GM12878 (cell line): ENCODE measurements around the gene CRELD2. TPM values are rescaled to one million over a fixed set of nuclear protein-coding genes. Genes with fewer than 3 reads are reported as not detected.

ENCODE experiments used
- ATAC-seq: fragments of 200-7000 bp; cut with Tn5 transposase; 3 replicates; pipeline ENCODE4 v1.9.1; 2020; ENCODE audit warnings: mild to moderate bottlenecking, moderate library complexity
- BruUV-seq: library from RNA; stranded (reverse); fragments of 400-500 nt; replicated peaks from 2 replicates; lab custom pipeline; 2021; lab: Mats Ljungman, UMichigan
- CTCF ChIA-PET: fragments of 300-600 bp; sonication (Branson Sonifier 250); formaldehyde crosslinking; extraction: SDS; loops from one replicate; lab custom pipeline; 2021; ENCODE audit warnings: inconsistent platforms; lab: Yijun Ruan, JAX
- POLR2A ChIA-PET: fragments of 350-600 bp; formaldehyde crosslinking; extraction: SDS; loops from one replicate; lab custom pipeline; 2021; ENCODE audit warnings: inconsistent platforms; lab: Charles Lee
- RAD21 ChIA-PET: fragments of 300-600 bp; sonication (Branson Sonifier 250); formaldehyde crosslinking; loops from one replicate; lab custom pipeline; 2023; ENCODE audit warnings: antibody characterized with exemption; ENCODE audit not compliant: unreplicated experiment; lab: Charles Lee
- SMC1A ChIA-PET: fragments of 300-600 bp; sonication (Branson Sonifier 250); formaldehyde crosslinking; loops from one replicate; lab custom pipeline; 2023; ENCODE audit not compliant: unreplicated experiment, uncharacterized antibody; lab: Charles Lee
- DNase-seq: peaks from one replicate; pipeline ENCODE4 v3.0.0-alpha.2; 2011; ENCODE audit warnings: low read depth, low spot score
- FAIRE-seq: peaks from 3 replicates; lab custom pipeline; 2011; peaks lifted over from hg19 to GRCh38; lab: Jason Lieb, UNC
- H2AFZ ChIP-seq: 2 replicates; pipeline ENCODE4 v1.6.0; 2011; ENCODE audit warnings: low read depth, low read length, control low read depth; ENCODE audit not compliant: control insufficient read depth
- H3K27ac ChIP-seq: 2 replicates; pipeline ENCODE4 v1.5.1; 2011; ENCODE audit warnings: control low read depth; ENCODE audit not compliant: control insufficient read depth, insufficient read depth
- H3K27me3 ChIP-seq, 2 experiments: replicated peaks in 1 of 2; 2 replicates each; pipeline versions ENCODE4 v1.6.0 to v1.6.1; 2011; ENCODE audit warnings: low read length in 1 of 2; ENCODE audit not compliant: control insufficient read depth in 2 of 2, insufficient read depth in 2 of 2
- H3K36me3 ChIP-seq, 2 experiments: 2 replicates each; pipeline ENCODE4 v1.5.1; 2011; ENCODE audit warnings: low read length in 1 of 2; ENCODE audit not compliant: control insufficient read depth in 2 of 2, insufficient read depth in 2 of 2
- H3K4me1 ChIP-seq: 2 replicates; pipeline ENCODE4 v1.6.1; 2011; ENCODE audit warnings: mild to moderate bottlenecking, low read length, moderate library complexity, mixed read lengths; ENCODE audit not compliant: control insufficient read depth, insufficient read depth
- H3K4me2 ChIP-seq: 2 replicates; pipeline ENCODE4 v1.6.0; 2011; ENCODE audit warnings: control low read depth; ENCODE audit not compliant: control insufficient read depth, insufficient read depth
- H3K4me3 ChIP-seq: fragments of 200-600 bp; sonication (generic); 2 replicates; pipeline ENCODE4 v1.5.1; 2016
- H3K79me2 ChIP-seq: 2 replicates; pipeline ENCODE4 v1.6.0; 2011; ENCODE audit warnings: low read length; ENCODE audit not compliant: control insufficient read depth, insufficient read depth
- H3K9ac ChIP-seq: 2 replicates; pipeline ENCODE4 v1.8.0; 2011; ENCODE audit warnings: low read length, control low read depth, mixed read lengths; ENCODE audit not compliant: control insufficient read depth, insufficient read depth
- H3K9me3 ChIP-seq: replicated peaks from 3 replicates; pipeline ENCODE4 v1.5.1; 2011; ENCODE audit warnings: mild to moderate bottlenecking, low read length; ENCODE audit not compliant: control insufficient read depth, insufficient read depth
- H4K20me1 ChIP-seq: 2 replicates; pipeline ENCODE4 v1.6.0; 2011; ENCODE audit not compliant: control insufficient read depth, insufficient read depth
- BCL11A ChIP-seq: IDR thresholded peaks from 2 replicates; pipeline ENCODE4 v1.6.1; 2011; ENCODE audit warnings: low read depth, low read length
- CBFB ChIP-seq: IDR thresholded peaks from 2 replicates; pipeline ENCODE4 v1.6.1; 2016; ENCODE audit warnings: antibody characterized with exemption, low read depth
- CHD1 ChIP-seq: IDR thresholded peaks from 2 replicates; pipeline ENCODE4 v1.6.1; 2012; ENCODE audit warnings: low read depth, low read length, improper control_type of control experiment
- EGR1 ChIP-seq, 2 experiments: IDR thresholded peaks; 1 replicate in 1 of 2; 2 replicates in 1 of 2; pipeline ENCODE4 v1.6.1; 2011 to 2012; ENCODE audit warnings: low read depth in 2 of 2, low read length in 2 of 2, borderline replicate concordance in 1 of 2, mild to moderate bottlenecking in 1 of 2, moderate library complexity in 1 of 2
- ETV6 ChIP-seq, 2 experiments: fragments of 450-650 bp in 1 of 2; IDR thresholded peaks in 1 of 2; conservative IDR thresholded peaks in 1 of 2; 2 replicates each; pipeline ENCODE4 v1.6.1; 2014; ENCODE audit warnings: antibody characterized with exemption in 1 of 2, borderline replicate concordance in 1 of 2, low read depth in 1 of 2, mild to moderate bottlenecking in 1 of 2, moderate library complexity in 1 of 2
- IKZF2 ChIP-seq, 2 experiments: fragments of 450-650 bp; IDR thresholded peaks; 2 replicates each; pipeline ENCODE4 v1.6.1; 2017; ENCODE audit warnings: mild to moderate bottlenecking in 2 of 2, moderate library complexity in 2 of 2
- KLF5 ChIP-seq: fragments of 450-650 bp; IDR thresholded peaks from 2 replicates; pipeline ENCODE4 v1.6.1; 2014; ENCODE audit warnings: mild to moderate bottlenecking; ENCODE audit not compliant: partially characterized antibody
- MYC ChIP-seq: IDR thresholded peaks from 2 replicates; pipeline ENCODE4 v1.6.1; 2011; ENCODE audit warnings: mild to moderate bottlenecking, low read length, moderate library complexity, inconsistent platforms; ENCODE audit not compliant: insufficient read depth, insufficient replicate concordance, insufficient read length, severe bottlenecking
- NBN ChIP-seq: fragments of 450-650 bp; IDR thresholded peaks from 2 replicates; pipeline ENCODE4 v1.6.1; 2016
- NFXL1 ChIP-seq: fragments of 450-650 bp; IDR thresholded peaks from 2 replicates; pipeline ENCODE4 v1.6.1; 2017; ENCODE audit warnings: antibody characterized with exemption, mild to moderate bottlenecking, borderline replicate concordance
- NFYA ChIP-seq: IDR thresholded peaks from 2 replicates; pipeline ENCODE4 v1.6.1; 2011; ENCODE audit warnings: low read depth, mild to moderate bottlenecking, low read length, improper control_type of control experiment, borderline replicate concordance
- POU2F2 ChIP-seq: IDR thresholded peaks from 3 replicates; pipeline ENCODE4 v1.6.1; 2011; ENCODE audit warnings: low read depth, mild to moderate bottlenecking, low read length, borderline replicate concordance
- RAD21 ChIP-seq: IDR thresholded peaks from 2 replicates; pipeline ENCODE4 v1.6.1; 2011; ENCODE audit warnings: mild to moderate bottlenecking, low read depth, low read length, moderate library complexity; ENCODE audit not compliant: insufficient read depth
- SIN3A ChIP-seq: IDR thresholded peaks from 2 replicates; pipeline ENCODE4 v1.6.1; 2012; ENCODE audit warnings: low read depth, low read length, improper control_type of control experiment
- ZNF207 ChIP-seq: fragments of 450-650 bp; IDR thresholded peaks from 2 replicates; pipeline ENCODE4 v1.6.1; 2014; ENCODE audit warnings: antibody characterized with exemption, mild to moderate bottlenecking, borderline replicate concordance
- WGBS: methylation state at CpG from one replicate; pipeline ENCODE4 v1.1.6; 2016; ENCODE audit warnings: low lambda C conversion rate; ENCODE audit not compliant: insufficient replicate concordance, insufficient coverage; ENCODE audit errors: missing lambda C conversion rate; 5-methylcytosine and 5-hydroxymethylcytosine counted together
- in situ Hi-C: fragments of 300-500 bp; cut with MboI; formaldehyde crosslinking; loops from 9 replicates; pipeline ENCODE4 v1.14.3; 2018; ENCODE audit warnings: mixed read lengths
- intact Hi-C: fragments of 100-400 bp; cut with micrococcal nuclease; formaldehyde crosslinking; loops from one replicate; pipeline ENCODE4 v1.14.2; 2022; ENCODE audit not compliant: unreplicated experiment
- polyA plus RNA-seq, 11 experiments: library from polyadenylated mRNA; depleted of rRNA in 4 of 11; unstranded in 6 of 11; stranded (reverse) in 5 of 11; fragments of >200 nt; fragmentation: Nextera tagmentation in 4 of 11; fragmentation: Illumina TruSeq in 1 of 11; extraction: Ambion mirVana in 4 of 11; extraction: Trizol in 1 of 11; gene quantifications; 1 replicate in 1 of 11; 2 replicates in 10 of 11; pipeline versions ENCODE4 v1.2.1 to v1.2.3, GENCODE V29; 2011 to 2016; ENCODE audit warnings: inconsistent platforms in 2 of 11, missing spikeins in 2 of 11, low read depth in 1 of 11
- total RNA-seq, 4 experiments: library from RNA; depleted of rRNA in 3 of 4; stranded (reverse); fragments of >200 nt in 3 of 4; fragmentation: Illumina TruSeq in 1 of 4; extraction: Trizol in 1 of 4; gene quantifications; 2 replicates each; pipeline versions ENCODE4 v1.2.1 to v1.2.3, GENCODE V29; 2013 to 2021
- TF ChIP-seq, protein P1 (sequence below): fragments of 450-650 bp; IDR thresholded peaks from 2 replicates; pipeline ENCODE4 v1.6.1; 2016; ENCODE audit warnings: mild to moderate bottlenecking

The CRELD2 gene
- total and polyA plus RNA-seq, 10 of the 15 experiments (the other 5 are each of a cell fraction or from before 2014, with no cell fraction given): 9.4 to 111 (median 25.9) TPM

DNA sequence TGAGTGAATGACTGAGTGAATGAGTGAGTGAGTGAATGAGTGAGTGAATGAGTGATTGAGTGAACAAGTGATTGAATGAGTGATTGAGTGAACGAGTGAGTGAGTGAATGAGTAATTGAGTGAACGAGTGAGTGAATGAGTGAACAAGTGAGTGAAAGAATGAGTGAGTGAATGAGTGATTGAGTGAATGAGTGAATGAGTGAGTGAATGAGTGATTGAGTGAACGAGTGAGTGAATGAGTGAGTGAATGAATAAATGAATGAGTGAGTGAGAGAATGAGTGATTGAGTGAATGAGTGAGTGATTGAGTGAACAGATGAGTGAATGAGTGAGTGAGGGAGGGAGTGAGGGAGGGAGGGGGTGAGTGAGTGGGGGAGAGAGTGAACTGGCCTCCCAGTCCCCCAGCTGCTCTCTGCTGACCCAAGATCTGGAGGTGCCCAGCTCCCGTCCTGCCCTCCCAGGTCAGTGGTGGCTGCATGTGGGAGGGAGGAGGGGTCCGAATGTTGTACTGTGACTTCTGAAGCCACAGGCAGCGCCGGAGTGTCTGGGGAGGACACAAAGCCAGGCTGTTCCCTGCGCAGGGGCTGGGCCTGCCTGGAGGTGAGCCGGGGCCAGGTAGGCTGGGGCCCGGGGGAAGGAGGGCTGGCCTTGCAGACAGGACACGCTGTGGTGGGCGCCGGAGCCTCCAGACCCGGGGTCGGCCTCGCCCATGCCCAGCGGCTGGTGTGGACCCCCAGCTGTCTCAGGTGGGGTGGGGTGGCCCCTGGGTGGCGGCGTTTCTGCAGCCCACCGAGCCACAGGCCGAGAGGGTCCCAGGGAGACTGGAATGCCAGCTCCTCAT is 24.4 kb downstream of the CRELD2 start (continued):
- no peak for TF ChIP-seq NFXL1
- no peak for TF ChIP-seq IKZF2 (IDR thresholded peaks at IDR 0.05)
- TF ChIP-seq SIN3A: no peak
- TF ChIP-seq CHD1: no peak
- peak; percentile 38; the same call in 1 of the 2 replicates for TF ChIP-seq NBN
- TF ChIP-seq RAD21: no peak
- no peak for TF ChIP-seq NFYA
- TF ChIP-seq CBFB: no peak
- TF ChIP-seq BCL11A: no peak
- TF ChIP-seq MYC: no peak
- no peak for TF ChIP-seq ETV6 (conservative IDR thresholded peaks at IDR 0.05 in 1 of 2, IDR thresholded peaks at IDR 0.05 in 1 of 2; ENCODE audit: borderline replicate concordance in 1 of 2, low read depth in 1 of 2)
- no peak for TF ChIP-seq POU2F2

DNA sequence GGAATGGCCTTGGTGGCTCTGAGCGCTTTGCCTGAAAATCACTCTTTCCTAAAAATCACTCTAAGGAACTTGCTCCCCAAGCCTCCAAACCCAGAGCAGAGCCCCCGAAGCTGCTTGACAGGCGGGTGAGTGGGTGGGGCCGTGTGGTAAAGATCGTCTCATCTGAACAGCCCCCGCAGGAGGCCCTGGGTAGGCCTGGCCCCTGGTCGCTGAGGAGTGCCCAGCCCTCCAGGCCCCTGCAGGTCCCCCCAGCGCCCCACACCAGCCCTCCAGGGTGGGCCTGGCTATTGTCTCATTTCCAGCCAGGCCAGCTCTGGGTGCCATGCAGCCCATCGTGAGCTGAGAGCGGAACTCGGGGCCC is 25.0 kb downstream of the CRELD2 start:
- in situ Hi-C loops: no loop called here
- ATAC-seq (peak; percentile 52), DNase-seq (no peak), FAIRE-seq (no peak)
- WGBS: 18% methylated on average over 11 of the region's 11 CpGs
- RAD21 ChIA-PET: no interaction called here
- peak overlapping the region; percentile 88 for H3K9ac ChIP-seq
- peaks cover 4% of the 10 kb centered on the region; the same call in 1 of the 2 replicates for H3K4me1 ChIP-seq
- H4K20me1 ChIP-seq: no peaks in the 10 kb centered on the region
- intact Hi-C loops: no loop called here
- H3K27ac ChIP-seq: peak overlapping the region; percentile 87
- no peak for TF ChIP-seq ZNF207
- TF ChIP-seq, protein P1, sequence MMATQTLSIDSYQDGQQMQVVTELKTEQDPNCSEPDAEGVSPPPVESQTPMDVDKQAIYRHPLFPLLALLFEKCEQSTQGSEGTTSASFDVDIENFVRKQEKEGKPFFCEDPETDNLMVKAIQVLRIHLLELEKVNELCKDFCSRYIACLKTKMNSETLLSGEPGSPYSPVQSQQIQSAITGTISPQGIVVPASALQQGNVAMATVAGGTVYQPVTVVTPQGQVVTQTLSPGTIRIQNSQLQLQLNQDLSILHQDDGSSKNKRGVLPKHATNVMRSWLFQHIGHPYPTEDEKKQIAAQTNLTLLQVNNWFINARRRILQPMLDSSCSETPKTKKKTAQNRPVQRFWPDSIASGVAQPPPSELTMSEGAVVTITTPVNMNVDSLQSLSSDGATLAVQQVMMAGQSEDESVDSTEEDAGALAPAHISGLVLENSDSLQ: peak; percentile 39; the same call in 1 of the 2 replicates
- TF ChIP-seq KLF5: no peak
- TF ChIP-seq EGR1 (IDR thresholded peaks at IDR 0.05; ENCODE audit: borderline replicate concordance in 1 of 2, low read depth in 2 of 2, low read length in 2 of 2): peak in 1 of 2 experiments; percentile 56; a peak in 2 of 3 replicates
- peaks cover 16% of the 10 kb centered on the region for H3K79me2 ChIP-seq
- H3K4me2 ChIP-seq: peak overlapping the region; percentile 58
- POLR2A ChIA-PET: interaction anchor here (1.2 to 1.5 kb wide), 2 partner anchors 10 to 19 kb away, joined by 3 to 4 read pairs; no protein-coding TSS in a partner anchor
- H3K36me3 ChIP-seq: no peaks in the 10 kb centered on the region
- SMC1A ChIA-PET: no interaction called here
- no peaks in the 10 kb centered on the region for H3K27me3 ChIP-seq
- no peak overlapping the region for H2AFZ ChIP-seq
- CTCF ChIA-PET: interaction anchor here (1.1 kb wide), 1 partner anchor 9 kb away, joined by 3 read pairs; no protein-coding TSS in a partner anchor
- H3K4me3 ChIP-seq: peak overlapping the region; percentile 83
- BruUV-seq: no TSS peak
- H3K9me3 ChIP-seq: no peaks in the 10 kb centered on the region
